ENCODE results near the gene IFT88.

Gene IFT88

DNA sequence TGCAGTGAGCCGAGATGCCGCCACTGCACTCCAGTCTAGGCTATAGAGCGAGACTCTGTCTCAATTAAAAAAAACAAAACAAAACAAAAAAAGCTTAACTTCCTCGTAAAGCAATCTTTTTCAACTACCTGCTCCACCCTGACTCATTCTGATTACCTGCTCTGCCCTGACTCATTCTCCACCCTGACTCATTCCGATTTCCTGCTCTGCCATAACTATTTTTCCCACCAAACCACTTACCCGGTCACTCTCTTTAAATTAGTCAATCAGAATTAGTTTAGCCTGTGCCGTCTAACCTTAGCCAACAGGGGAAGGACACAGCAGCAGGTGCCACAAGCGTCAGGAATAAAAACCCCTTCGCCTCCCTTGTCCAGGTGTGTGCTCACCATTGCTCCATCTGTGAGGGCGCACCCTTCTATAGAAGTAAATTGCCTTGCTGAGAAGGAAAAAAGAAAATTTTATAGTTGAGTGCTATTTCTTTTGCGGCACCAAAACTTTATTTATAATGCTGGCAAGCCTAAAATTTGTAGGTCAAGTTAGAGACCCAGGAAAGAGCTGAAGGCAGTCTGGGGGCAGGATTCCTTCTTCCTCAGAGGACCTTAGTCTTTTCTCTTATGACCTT, 1.7 kb upstream of the IFT88 start:
- no peak overlapping the region for H3K27ac ChIP-seq (ENCODE audit: low read depth, low read length)

DNA sequence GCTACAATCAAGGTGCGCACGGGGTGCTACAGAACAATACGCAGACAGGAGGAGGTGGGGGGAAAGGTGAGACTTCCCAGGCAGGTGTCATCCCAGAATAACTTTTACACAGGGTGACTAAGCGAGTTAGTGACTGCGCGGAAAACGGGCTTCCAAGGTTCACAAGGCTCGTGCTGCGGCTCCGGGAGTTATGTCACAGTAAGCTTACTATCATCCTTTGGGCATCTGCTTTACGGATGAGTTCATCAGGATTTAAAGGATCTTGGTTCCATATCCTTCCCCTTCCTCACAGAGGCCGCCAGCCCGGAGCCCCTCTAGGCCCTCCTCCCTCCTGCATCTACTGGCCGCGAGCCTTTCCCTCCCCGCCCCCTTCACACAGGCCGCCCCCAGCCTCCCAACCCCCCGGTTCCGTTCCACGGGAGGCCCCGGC, 474 bp upstream of the IFT88 start:
- Histone ChIP-seq H3K4me1 (ENCODE audit: control insufficient read depth, insufficient read depth, low read length, unreplicated experiment) (peaks cover 6% of the 10 kb centered on the region), H3K36me3 (ENCODE audit: insufficient read depth, low read length) (no peaks in the 10 kb centered on the region), H3K4me3 (ENCODE audit: low read depth, low read length) (peak overlapping the region; percentile 88), H2AFZ (ENCODE audit: low read length, unreplicated experiment) (peak overlapping the region; percentile 67), H3K79me2 (ENCODE audit: control insufficient read depth, insufficient read depth, low read length, unreplicated experiment) (no peaks in the 10 kb centered on the region), H3K27me3 (ENCODE audit: insufficient read depth, low read length) (no peaks in the 10 kb centered on the region), H3K27ac (ENCODE audit: low read depth, low read length) (peak overlapping the region; percentile 95)

More for the DNA sequence above, 1.7 kb upstream of the IFT88 start:
- H3K36me3 ChIP-seq (ENCODE audit: insufficient read depth, low read length): no peaks in the 10 kb centered on the region
- H3K79me2 ChIP-seq (ENCODE audit: control insufficient read depth, insufficient read depth, low read length, unreplicated experiment): no peaks in the 10 kb centered on the region
- H2AFZ ChIP-seq (ENCODE audit: low read length, unreplicated experiment): no peak overlapping the region
- H3K4me3 ChIP-seq (ENCODE audit: low read depth, low read length): no peak overlapping the region
- H3K4me1 ChIP-seq (ENCODE audit: control insufficient read depth, insufficient read depth, low read length, unreplicated experiment): peaks cover 2% of the 10 kb centered on the region
- no peaks in the 10 kb centered on the region for H3K27me3 ChIP-seq (ENCODE audit: insufficient read depth, low read length)

- Histone ChIP-seq H3K36me3 (ENCODE audit: insufficient read depth, low read length) (no peaks in the 10 kb centered on the region), H3K4me1 (ENCODE audit: control insufficient read depth, insufficient read depth, low read length, unreplicated experiment) (peaks cover 6% of the 10 kb centered on the region), H3K27me3 (ENCODE audit: insufficient read depth, low read length) (no peaks in the 10 kb centered on the region), H3K27ac (ENCODE audit: low read depth, low read length) (peak overlapping the region; percentile 95), H3K79me2 (ENCODE audit: control insufficient read depth, insufficient read depth, low read length, unreplicated experiment) (no peaks in the 10 kb centered on the region), H3K4me3 (ENCODE audit: low read depth, low read length) (peak overlapping the region; percentile 88), H2AFZ (ENCODE audit: low read length, unreplicated experiment) (peak overlapping the region; percentile 3)
These were observed 1.0 kb downstream of the IFT88 start for GRCh38 chr13:20567881-20568528.

GRCh38 chr13:20570517-20570916, 3.6 kb downstream of the IFT88 start:
- Histone ChIP-seq H3K27me3 (ENCODE audit: insufficient read depth, low read length) (no peaks in the 10 kb centered on the region), H3K27ac (ENCODE audit: low read depth, low read length) (peak overlapping the region; percentile 59; the same call in 1 of the 2 replicates)

GRCh38 chr13:20571676-20572075, 4.7 kb downstream of the IFT88 start:
- Histone ChIP-seq H3K36me3 (ENCODE audit: insufficient read depth, low read length) (peaks cover 10% of the 10 kb centered on the region), H3K4me3 (ENCODE audit: low read depth, low read length) (no peak overlapping the region), H3K27ac (ENCODE audit: low read depth, low read length) (no peak overlapping the region), H3K27me3 (ENCODE audit: insufficient read depth, low read length) (no peaks in the 10 kb centered on the region), H3K79me2 (ENCODE audit: control insufficient read depth, insufficient read depth, low read length, unreplicated experiment) (no peaks in the 10 kb centered on the region), H2AFZ (ENCODE audit: low read length, unreplicated experiment) (no peak overlapping the region), H3K4me1 (ENCODE audit: control insufficient read depth, insufficient read depth, low read length, unreplicated experiment) (peaks cover 8% of the 10 kb centered on the region)

More at GRCh38 chr13:20570517-20570916, 3.6 kb downstream of the IFT88 start:
- H3K4me1 ChIP-seq (ENCODE audit: control insufficient read depth, insufficient read depth, low read length, unreplicated experiment): peaks cover 8% of the 10 kb centered on the region
- no peak overlapping the region for H3K4me3 ChIP-seq (ENCODE audit: low read depth, low read length)
- H2AFZ ChIP-seq (ENCODE audit: low read length, unreplicated experiment): no peak overlapping the region
- no peaks in the 10 kb centered on the region for H3K79me2 ChIP-seq (ENCODE audit: control insufficient read depth, insufficient read depth, low read length, unreplicated experiment)
- H3K36me3 ChIP-seq (ENCODE audit: insufficient read depth, low read length): peaks cover 6% of the 10 kb centered on the region

DNA sequence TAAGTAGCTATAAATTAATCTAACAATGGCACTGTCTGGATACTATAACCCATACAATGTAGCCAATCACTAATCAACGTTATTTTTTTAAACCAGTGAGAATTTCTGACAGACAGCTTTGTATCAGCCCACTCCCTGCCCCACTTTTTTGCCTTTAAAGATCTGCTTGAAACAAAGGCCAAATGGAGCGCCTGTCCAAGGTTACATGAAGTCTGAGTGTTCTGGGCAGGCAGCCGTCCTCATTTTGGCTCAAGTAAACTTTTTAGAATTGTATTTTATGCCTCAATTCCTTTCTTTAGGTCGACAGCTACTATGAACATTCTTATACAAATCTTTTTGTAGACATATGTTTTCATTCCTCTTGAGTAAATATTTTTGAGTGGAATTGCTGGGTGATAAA, 6.2 kb downstream of the IFT88 start:
- Histone ChIP-seq H3K79me2 (ENCODE audit: control insufficient read depth, insufficient read depth, low read length, unreplicated experiment) (no peaks in the 10 kb centered on the region), H3K27me3 (ENCODE audit: insufficient read depth, low read length) (no peaks in the 10 kb centered on the region), H3K27ac (ENCODE audit: low read depth, low read length) (no peak overlapping the region), H3K4me3 (ENCODE audit: low read depth, low read length) (no peak overlapping the region), H2AFZ (ENCODE audit: low read length, unreplicated experiment) (no peak overlapping the region), H3K36me3 (ENCODE audit: insufficient read depth, low read length) (peaks cover 17% of the 10 kb centered on the region), H3K4me1 (ENCODE audit: control insufficient read depth, insufficient read depth, low read length, unreplicated experiment) (peaks cover 8% of the 10 kb centered on the region)

- H3K4me1 ChIP-seq (ENCODE audit: control insufficient read depth, insufficient read depth, low read length, unreplicated experiment): peaks cover 8% of the 10 kb centered on the region
- no peaks in the 10 kb centered on the region for H3K79me2 ChIP-seq (ENCODE audit: control insufficient read depth, insufficient read depth, low read length, unreplicated experiment)
- no peaks in the 10 kb centered on the region for H3K27me3 ChIP-seq (ENCODE audit: insufficient read depth, low read length)
- H3K27ac ChIP-seq (ENCODE audit: low read depth, low read length): no peak overlapping the region
- peaks cover 17% of the 10 kb centered on the region for H3K36me3 ChIP-seq (ENCODE audit: insufficient read depth, low read length)
- H3K4me3 ChIP-seq (ENCODE audit: low read depth, low read length): no peak overlapping the region
- H2AFZ ChIP-seq (ENCODE audit: low read length, unreplicated experiment): no peak overlapping the region
These were observed 6.7 kb downstream of the IFT88 start for GRCh38 chr13:20573636-20574035.

DNA sequence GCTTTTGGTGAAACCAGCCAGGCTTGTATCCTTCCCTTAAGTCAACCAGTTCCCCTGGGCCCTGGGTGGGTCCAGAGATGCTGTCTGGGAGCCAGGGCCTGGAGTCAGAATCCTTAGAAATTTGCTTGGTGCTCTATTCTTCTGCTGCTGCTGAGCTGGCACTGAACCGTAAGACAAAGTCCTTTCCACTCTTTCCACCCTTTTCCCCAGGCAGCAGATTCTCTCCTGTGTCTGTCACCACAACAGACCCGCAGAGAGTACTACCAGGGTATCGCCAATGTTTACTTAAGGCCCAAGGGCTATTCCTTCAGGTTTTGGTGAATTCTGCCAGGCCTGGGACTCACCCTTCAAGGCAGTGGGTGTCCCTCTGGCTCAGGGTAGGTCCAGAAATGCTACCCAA, 12.2 kb downstream of the IFT88 start:
- Histone ChIP-seq H3K36me3 (ENCODE audit: insufficient read depth, low read length) (peaks cover 40% of the 10 kb centered on the region), H3K79me2 (ENCODE audit: control insufficient read depth, insufficient read depth, low read length, unreplicated experiment) (no peaks in the 10 kb centered on the region), H3K27ac (ENCODE audit: low read depth, low read length) (no peak overlapping the region), H3K4me3 (ENCODE audit: low read depth, low read length) (no peak overlapping the region), H3K27me3 (ENCODE audit: insufficient read depth, low read length) (no peaks in the 10 kb centered on the region), H2AFZ (ENCODE audit: low read length, unreplicated experiment) (no peak overlapping the region), H3K4me1 (ENCODE audit: control insufficient read depth, insufficient read depth, low read length, unreplicated experiment) (no peaks in the 10 kb centered on the region)

- no peak overlapping the region for H2AFZ ChIP-seq (ENCODE audit: low read length, unreplicated experiment)
- H3K4me3 ChIP-seq (ENCODE audit: low read depth, low read length): no peak overlapping the region
- no peaks in the 10 kb centered on the region for H3K27me3 ChIP-seq (ENCODE audit: insufficient read depth, low read length)
- no peaks in the 10 kb centered on the region for H3K4me1 ChIP-seq (ENCODE audit: control insufficient read depth, insufficient read depth, low read length, unreplicated experiment)
- H3K27ac ChIP-seq (ENCODE audit: low read depth, low read length): no peak overlapping the region
- peaks cover 44% of the 10 kb centered on the region for H3K36me3 ChIP-seq (ENCODE audit: insufficient read depth, low read length)
- no peaks in the 10 kb centered on the region for H3K79me2 ChIP-seq (ENCODE audit: control insufficient read depth, insufficient read depth, low read length, unreplicated experiment)
These were observed 13.3 kb downstream of the IFT88 start for GRCh38 chr13:20580257-20580656.

DNA sequence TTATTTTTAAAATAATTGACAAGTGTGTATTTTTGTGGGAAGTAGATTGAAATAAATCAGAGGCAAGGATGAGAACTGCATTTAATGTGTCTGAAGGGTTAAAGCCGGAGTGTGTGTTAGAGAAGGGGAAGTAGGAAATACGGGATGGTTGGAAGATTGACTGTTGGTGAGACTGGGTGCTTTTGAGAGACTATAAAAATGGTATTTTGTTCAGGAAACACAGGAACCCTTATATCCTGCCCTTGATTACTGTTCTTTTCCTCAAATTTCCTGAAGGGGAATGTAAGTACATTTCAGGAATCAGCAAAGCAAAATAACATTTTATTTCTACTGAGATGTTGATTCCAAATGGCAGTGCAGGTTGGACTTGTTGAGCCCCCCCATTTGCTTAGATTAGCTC, 15.1 kb downstream of the IFT88 start:
- Histone ChIP-seq H3K4me1 (ENCODE audit: control insufficient read depth, insufficient read depth, low read length, unreplicated experiment) (no peaks in the 10 kb centered on the region), H3K4me3 (ENCODE audit: low read depth, low read length) (no peak overlapping the region), H3K27me3 (ENCODE audit: insufficient read depth, low read length) (no peaks in the 10 kb centered on the region), H3K36me3 (ENCODE audit: insufficient read depth, low read length) (peaks cover 44% of the 10 kb centered on the region), H3K79me2 (ENCODE audit: control insufficient read depth, insufficient read depth, low read length, unreplicated experiment) (no peaks in the 10 kb centered on the region), H2AFZ (ENCODE audit: low read length, unreplicated experiment) (no peak overlapping the region), H3K27ac (ENCODE audit: low read depth, low read length) (no peak overlapping the region)

GRCh38 chr13:20583803-20584293, 16.9 kb downstream of the IFT88 start:
- Histone ChIP-seq H3K4me3 (ENCODE audit: low read depth, low read length) (no peak overlapping the region), H3K27ac (ENCODE audit: low read depth, low read length) (no peak overlapping the region), H3K4me1 (ENCODE audit: control insufficient read depth, insufficient read depth, low read length, unreplicated experiment) (no peaks in the 10 kb centered on the region), H3K79me2 (ENCODE audit: control insufficient read depth, insufficient read depth, low read length, unreplicated experiment) (no peaks in the 10 kb centered on the region), H2AFZ (ENCODE audit: low read length, unreplicated experiment) (no peak overlapping the region), H3K36me3 (ENCODE audit: insufficient read depth, low read length) (peaks cover 38% of the 10 kb centered on the region), H3K27me3 (ENCODE audit: insufficient read depth, low read length) (no peaks in the 10 kb centered on the region)
